ENCODE measurements around the gene PDE4D.
A peak's percentile ranks its signal among the peaks of the same experiment; 100 is the strongest.

PDE4D gene

DNA sequence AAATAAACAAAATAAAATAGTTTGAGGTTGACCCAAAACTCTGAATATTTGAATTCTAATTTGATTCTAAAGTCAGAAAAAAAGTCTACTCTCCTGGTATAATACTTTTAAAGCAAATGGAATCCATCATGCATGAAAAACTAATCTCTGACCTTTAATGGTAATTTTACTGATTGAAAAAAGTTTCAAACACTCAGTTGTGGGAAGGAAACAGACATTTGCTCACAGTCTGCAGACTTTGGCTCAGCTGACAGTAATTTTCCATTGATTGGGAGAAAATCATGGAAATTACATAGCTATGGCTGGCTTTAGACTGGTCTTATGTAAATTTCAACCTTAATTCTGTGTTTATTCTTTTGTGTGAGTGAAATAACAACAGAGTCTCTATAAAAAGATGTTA, 574.3 kb downstream of the PDE4D start:
- TF ChIP-seq TAF1 (IDR thresholded peaks at IDR 0.05; ENCODE audit: borderline replicate concordance, insufficient read depth, low read length) (no peak), FOXP2 (optimal IDR thresholded peaks at IDR 0.05; ENCODE audit: borderline replicate concordance, extremely low read depth, extremely low read length, insufficient read depth) (no peak), SIN3A (IDR thresholded peaks at IDR 0.05; ENCODE audit: borderline replicate concordance, insufficient read depth, low read length) (no peak)

DNA sequence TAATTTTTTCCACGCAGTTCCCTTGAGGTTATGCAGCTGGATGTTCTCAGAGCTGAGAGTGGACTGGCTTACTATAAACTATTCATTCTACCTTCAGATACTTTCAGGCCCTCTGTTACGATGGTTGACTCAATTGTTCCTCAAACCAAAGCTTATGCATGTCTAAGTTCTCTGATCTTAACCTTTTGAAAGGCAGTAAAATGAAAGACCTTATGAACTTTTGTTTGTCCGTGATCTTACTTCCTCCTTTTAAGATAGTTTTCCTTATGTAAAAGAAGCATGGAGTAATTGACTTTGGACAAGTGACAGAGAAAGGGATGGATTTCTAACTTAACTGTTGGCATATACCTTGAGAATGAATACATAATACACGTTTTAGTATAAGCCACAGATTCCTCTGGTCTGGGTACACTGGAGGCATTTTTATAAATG, 575.7 kb downstream of the PDE4D start:
- no peak for TF ChIP-seq FOXP2 (optimal IDR thresholded peaks at IDR 0.05; ENCODE audit: borderline replicate concordance, extremely low read depth, extremely low read length, insufficient read depth)
- no peak for TF ChIP-seq POLR2AphosphoS5 (IDR thresholded peaks at IDR 0.05; ENCODE audit: low read depth, low read length)
- no peak for TF ChIP-seq TAF1 (IDR thresholded peaks at IDR 0.05; ENCODE audit: borderline replicate concordance, insufficient read depth, low read length)

DNA sequence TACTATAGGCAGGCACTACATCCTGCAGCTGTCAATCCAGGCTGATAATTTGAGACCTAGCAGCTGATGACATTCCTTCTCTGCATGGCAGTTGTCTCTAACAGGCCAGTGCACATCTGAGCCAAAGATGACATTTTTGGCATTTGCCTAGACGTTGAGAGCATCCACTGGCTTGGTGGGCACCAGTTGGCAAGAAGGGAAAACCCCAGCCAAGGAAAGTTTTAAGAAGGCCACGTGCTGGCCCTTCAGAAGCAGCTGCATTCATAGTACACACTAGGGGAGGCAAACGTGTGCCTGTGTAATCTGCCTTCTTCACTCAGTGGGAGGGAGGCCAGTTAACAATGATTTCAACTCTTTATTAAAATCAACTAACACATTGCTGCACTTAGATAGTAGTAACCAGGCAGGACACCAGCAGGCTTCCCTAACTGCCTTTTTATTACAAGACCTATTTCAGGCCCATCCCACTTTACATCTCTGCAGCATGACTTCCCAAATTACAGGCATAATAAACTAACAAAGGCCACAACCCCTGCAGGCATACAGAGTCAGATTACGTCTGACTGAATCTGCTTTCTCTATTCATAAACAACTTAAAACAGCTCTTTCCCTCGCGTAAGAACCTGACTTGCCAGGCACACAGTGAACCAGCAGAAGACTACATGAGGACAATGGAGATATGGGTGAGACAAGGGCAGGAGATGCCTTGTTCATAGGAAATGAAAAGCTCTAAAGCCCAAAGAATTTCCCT, 576.3 kb downstream of the PDE4D start:
- no peak for TF ChIP-seq TAF1 (IDR thresholded peaks at IDR 0.05; ENCODE audit: borderline replicate concordance, insufficient read depth, low read length)
- TF ChIP-seq SIN3A (IDR thresholded peaks at IDR 0.05; ENCODE audit: borderline replicate concordance, insufficient read depth, low read length), result peak; percentile 66; the same call in 1 of the 2 replicates
- no peak for TF ChIP-seq FOXP2 (optimal IDR thresholded peaks at IDR 0.05; ENCODE audit: borderline replicate concordance, extremely low read depth, extremely low read length, insufficient read depth)
- TF ChIP-seq POLR2AphosphoS5 (IDR thresholded peaks at IDR 0.05; ENCODE audit: low read depth, low read length), result peak; percentile 50; the same call in 1 of the 2 replicates

DNA sequence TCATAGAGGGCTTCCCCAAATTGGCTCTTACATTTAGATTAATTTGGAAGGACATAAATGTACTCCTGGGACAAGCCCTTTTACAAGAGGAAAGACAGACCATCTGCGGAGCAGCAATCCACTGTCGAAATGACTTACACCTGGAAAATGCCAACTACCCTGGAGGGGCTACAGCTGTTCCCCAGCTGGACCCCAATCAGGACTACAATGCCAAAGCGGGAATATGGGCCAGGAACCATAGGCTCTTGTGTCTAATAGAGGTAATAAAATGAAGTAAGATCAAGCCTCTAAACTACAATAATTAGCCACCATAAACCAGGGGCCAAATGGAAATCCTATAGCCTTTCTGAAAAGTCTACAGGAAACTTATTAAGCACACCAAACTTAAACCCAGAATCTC, 581.3 kb downstream of the PDE4D start:
- no peak for TF ChIP-seq TAF1 (IDR thresholded peaks at IDR 0.05; ENCODE audit: borderline replicate concordance, insufficient read depth, low read length)
- no peak for TF ChIP-seq POLR2AphosphoS5 (IDR thresholded peaks at IDR 0.05; ENCODE audit: low read depth, low read length)
- TF ChIP-seq FOXP2 (optimal IDR thresholded peaks at IDR 0.05; ENCODE audit: borderline replicate concordance, extremely low read depth, extremely low read length, insufficient read depth), result no peak
- TF ChIP-seq, protein P1, sequence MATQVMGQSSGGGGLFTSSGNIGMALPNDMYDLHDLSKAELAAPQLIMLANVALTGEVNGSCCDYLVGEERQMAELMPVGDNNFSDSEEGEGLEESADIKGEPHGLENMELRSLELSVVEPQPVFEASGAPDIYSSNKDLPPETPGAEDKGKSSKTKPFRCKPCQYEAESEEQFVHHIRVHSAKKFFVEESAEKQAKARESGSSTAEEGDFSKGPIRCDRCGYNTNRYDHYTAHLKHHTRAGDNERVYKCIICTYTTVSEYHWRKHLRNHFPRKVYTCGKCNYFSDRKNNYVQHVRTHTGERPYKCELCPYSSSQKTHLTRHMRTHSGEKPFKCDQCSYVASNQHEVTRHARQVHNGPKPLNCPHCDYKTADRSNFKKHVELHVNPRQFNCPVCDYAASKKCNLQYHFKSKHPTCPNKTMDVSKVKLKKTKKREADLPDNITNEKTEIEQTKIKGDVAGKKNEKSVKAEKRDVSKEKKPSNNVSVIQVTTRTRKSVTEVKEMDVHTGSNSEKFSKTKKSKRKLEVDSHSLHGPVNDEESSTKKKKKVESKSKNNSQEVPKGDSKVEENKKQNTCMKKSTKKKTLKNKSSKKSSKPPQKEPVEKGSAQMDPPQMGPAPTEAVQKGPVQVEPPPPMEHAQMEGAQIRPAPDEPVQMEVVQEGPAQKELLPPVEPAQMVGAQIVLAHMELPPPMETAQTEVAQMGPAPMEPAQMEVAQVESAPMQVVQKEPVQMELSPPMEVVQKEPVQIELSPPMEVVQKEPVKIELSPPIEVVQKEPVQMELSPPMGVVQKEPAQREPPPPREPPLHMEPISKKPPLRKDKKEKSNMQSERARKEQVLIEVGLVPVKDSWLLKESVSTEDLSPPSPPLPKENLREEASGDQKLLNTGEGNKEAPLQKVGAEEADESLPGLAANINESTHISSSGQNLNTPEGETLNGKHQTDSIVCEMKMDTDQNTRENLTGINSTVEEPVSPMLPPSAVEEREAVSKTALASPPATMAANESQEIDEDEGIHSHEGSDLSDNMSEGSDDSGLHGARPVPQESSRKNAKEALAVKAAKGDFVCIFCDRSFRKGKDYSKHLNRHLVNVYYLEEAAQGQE (IDR thresholded peaks at IDR 0.05; ENCODE audit: insufficient read depth in 1 of 2, low read depth in 2 of 2, low read length in 2 of 2), result no peak
- no peak for TF ChIP-seq SIN3A (IDR thresholded peaks at IDR 0.05; ENCODE audit: borderline replicate concordance, insufficient read depth, low read length)

DNA sequence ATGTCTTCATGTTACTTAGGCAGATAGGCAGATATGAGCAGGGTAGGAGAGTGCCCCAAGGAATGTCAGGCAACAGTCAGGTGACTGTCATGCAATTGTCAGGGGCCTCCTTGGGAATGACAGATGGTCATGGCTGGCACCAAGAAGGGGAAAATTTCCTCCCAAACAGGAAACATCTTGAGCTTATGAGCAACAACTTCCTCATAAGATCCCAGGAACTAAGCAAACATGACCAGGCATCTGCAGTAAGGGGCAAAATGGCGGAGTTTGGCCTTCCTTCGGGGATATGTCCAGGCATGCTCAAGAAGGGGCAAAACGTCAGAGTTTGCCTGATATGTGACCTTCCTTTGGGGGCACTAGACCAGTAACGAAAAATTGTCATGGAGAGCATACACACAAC, 591.8 kb downstream of the PDE4D start:
- TF ChIP-seq FOXP2 (optimal IDR thresholded peaks at IDR 0.05; ENCODE audit: borderline replicate concordance, extremely low read depth, extremely low read length, insufficient read depth) (no peak), SIN3A (IDR thresholded peaks at IDR 0.05; ENCODE audit: borderline replicate concordance, insufficient read depth, low read length) (no peak), POLR2AphosphoS5 (IDR thresholded peaks at IDR 0.05; ENCODE audit: low read depth, low read length) (no peak), TAF1 (IDR thresholded peaks at IDR 0.05; ENCODE audit: borderline replicate concordance, insufficient read depth, low read length) (no peak)
- TF ChIP-seq, protein P1 (IDR thresholded peaks at IDR 0.05; ENCODE audit: insufficient read depth in 1 of 2, low read depth in 2 of 2, low read length in 2 of 2), result no peak

DNA sequence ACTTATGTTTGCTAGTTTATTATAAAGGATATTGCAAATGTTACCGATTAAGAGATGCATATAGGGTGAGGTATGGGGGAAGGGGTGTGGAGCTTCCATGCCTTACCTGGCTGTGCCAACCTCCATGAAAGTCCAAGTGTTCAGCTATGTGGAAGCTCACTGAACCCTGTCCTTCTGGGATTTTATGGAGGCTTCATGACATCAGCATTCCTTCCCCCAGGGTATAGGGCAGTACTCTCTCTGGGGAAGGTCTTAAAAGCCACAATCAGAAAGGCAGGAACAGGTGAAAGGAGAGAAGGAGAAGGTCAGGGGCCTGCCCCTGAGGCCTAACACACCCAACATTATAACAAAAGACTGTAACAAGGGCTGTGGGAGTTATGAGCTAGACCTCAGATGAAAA, 592.6 kb downstream of the PDE4D start:
- TF ChIP-seq TAF1 (IDR thresholded peaks at IDR 0.05; ENCODE audit: borderline replicate concordance, insufficient read depth, low read length) (no peak), SIN3A (IDR thresholded peaks at IDR 0.05; ENCODE audit: borderline replicate concordance, insufficient read depth, low read length) (no peak), POLR2AphosphoS5 (IDR thresholded peaks at IDR 0.05; ENCODE audit: low read depth, low read length) (no peak), FOXP2 (optimal IDR thresholded peaks at IDR 0.05; ENCODE audit: borderline replicate concordance, extremely low read depth, extremely low read length, insufficient read depth) (no peak)
- TF ChIP-seq, protein P1 (IDR thresholded peaks at IDR 0.05; ENCODE audit: insufficient read depth in 1 of 2, low read depth in 2 of 2, low read length in 2 of 2), result no peak
